GM18526 (cell line): ENCODE results near the gene ANXA6.

ENCODE experiments used
- POLR2A ChIP-seq: IDR thresholded peaks from 3 replicates; pipeline ENCODE4 v1.6.1; 2011; ENCODE audit not compliant: insufficient read length; ENCODE audit errors: extremely low read depth

The ANXA6 gene

GRCh38 chr5:151088986-151089385 lies 68.6 kb downstream of the ANXA6 start:
- no peak for TF ChIP-seq POLR2A

GRCh38 chr5:151087486-151087885 lies 70.1 kb downstream of the ANXA6 start:
- no peak for TF ChIP-seq POLR2A

- TF ChIP-seq POLR2A: peak; percentile 74
Measured at GRCh38 chr5:151086905-151087360, 70.6 kb downstream of the ANXA6 start.

GRCh38 chr5:151086192-151086869 lies 71.2 kb downstream of the ANXA6 start:
- no peak for TF ChIP-seq POLR2A

- TF ChIP-seq POLR2A: peak; percentile 24
Measured at GRCh38 chr5:151085517-151086041, 72.0 kb downstream of the ANXA6 start.

- TF ChIP-seq POLR2A: no peak
Measured at GRCh38 chr5:151084363-151084762, 73.2 kb downstream of the ANXA6 start.

GRCh38 chr5:151083081-151083676 lies 74.4 kb downstream of the ANXA6 start:
- TF ChIP-seq POLR2A: no peak

GRCh38 chr5:151082282-151082902 lies 75.2 kb downstream of the ANXA6 start:
- no peak for TF ChIP-seq POLR2A

- TF ChIP-seq POLR2A: no peak
Measured at GRCh38 chr5:151081431-151082281, 75.9 kb downstream of the ANXA6 start.

GRCh38 chr5:151080613-151081430 lies 76.8 kb downstream of the ANXA6 start, which contains the start of gene TNIP1:
TNIP1 (minus strand) TSS chr5:151081034; CDS start chr5:151065095, 15,939 bp downstream.
- TF ChIP-seq POLR2A: peak; percentile 67

GRCh38 chr5:151079838-151080612 lies 77.6 kb downstream of the ANXA6 start:
- TF ChIP-seq POLR2A: no peak

- peak; percentile 28 for TF ChIP-seq POLR2A
Measured at GRCh38 chr5:151078490-151079262, 78.9 kb downstream of the ANXA6 start.

- no peak for TF ChIP-seq POLR2A
Measured at GRCh38 chr5:151077967-151078366, 79.6 kb downstream of the ANXA6 start.
